HG03354 (cell line): ENCODE data around the gene GNG14.
"Not testable (repeated sequence)": the region's sequence is repeated elsewhere in the genome, so short reads cannot be mapped to it uniquely, and the experiment has no call there.

Experiments
- ATAC-seq: cut with Tn5 transposase; IDR thresholded peaks from one replicate; pipeline ENCODE4 v1.9.1; 2021; ENCODE audit warnings: mild to moderate bottlenecking; ENCODE audit not compliant: unreplicated experiment, poor library complexity, severe bottlenecking

GNG14 gene

DNA sequence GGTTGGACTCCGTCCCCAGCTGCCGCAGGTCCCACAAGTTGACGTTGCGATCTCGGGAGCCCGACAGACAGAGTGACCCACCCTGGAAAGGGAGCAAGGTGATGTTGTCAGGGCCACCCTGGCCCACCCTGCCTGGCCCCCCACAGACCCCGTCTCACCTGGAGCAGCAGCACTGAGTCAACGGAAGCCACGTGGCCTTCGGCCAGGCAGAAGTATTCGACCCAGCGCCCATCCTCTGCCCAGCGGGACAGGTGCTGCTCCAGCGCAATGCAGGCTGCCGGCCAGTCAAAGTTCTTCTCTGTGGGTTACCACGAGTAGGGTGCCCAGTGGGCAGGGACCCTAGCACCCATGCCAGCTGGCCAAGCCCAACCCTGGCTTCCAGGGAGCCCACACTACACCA, 6.8 kb downstream of the GNG14 start:
- ATAC-seq = no peak

DNA sequence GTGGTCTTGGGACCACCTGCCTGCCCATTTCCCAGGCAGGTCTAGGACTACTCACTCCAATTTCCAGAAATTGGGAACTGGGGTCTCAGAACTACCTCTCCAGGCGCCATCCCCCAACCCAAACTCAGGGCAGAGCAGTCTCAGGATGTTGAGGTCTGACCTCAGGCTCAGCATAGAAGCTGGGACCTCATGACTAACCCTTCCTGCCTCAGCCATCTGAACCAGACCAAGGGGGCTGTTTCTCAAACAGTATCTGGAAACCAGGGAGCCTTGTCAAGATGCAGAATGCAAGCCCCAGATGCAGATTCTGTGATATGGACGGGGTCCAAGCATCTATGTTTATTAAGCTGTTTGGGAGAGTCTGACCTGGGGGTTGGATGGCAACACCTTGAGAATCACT, 7.3 kb downstream of the GNG14 start:
- no peak for ATAC-seq

DNA sequence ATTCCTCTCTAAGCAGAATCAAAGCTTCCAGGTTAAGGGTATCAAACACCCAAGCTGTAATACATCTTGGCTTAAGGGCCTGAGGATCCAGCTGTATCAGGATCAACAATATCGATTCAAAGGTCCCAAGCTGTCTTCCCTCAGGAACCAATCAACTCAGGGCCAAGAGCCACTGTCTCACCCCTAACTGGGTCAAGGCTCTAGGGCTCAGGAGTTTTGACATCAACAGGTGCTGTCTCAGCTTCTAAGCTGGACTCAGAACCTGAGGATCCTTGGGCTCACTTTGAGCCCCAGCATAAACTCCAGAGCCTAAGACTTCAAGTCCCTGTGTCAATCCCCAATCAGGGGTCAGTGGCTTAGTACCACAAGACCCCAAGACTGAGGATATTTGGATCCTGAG, 7.7 kb downstream of the GNG14 start:
- ATAC-seq = no peak

DNA sequence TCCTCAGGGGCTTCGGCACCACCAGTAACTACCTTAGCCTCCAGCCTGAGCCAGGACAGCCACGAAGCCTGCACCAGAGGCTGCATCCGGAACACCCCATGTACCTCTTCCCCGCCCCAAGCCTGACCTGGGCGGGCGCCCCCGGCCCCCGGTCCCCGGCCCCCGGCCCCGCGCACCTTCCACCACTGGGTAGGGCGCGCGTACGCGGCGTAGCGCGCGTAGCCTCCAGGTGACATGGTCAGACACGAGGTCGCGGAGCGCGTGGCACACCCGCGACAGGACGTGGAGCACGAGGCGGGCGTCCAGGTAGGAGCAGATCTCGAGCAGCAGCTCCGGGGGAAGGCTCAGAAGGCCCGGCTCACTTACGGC, 8.2 kb downstream of the GNG14 start:
- ATAC-seq = peak; percentile 23

DNA sequence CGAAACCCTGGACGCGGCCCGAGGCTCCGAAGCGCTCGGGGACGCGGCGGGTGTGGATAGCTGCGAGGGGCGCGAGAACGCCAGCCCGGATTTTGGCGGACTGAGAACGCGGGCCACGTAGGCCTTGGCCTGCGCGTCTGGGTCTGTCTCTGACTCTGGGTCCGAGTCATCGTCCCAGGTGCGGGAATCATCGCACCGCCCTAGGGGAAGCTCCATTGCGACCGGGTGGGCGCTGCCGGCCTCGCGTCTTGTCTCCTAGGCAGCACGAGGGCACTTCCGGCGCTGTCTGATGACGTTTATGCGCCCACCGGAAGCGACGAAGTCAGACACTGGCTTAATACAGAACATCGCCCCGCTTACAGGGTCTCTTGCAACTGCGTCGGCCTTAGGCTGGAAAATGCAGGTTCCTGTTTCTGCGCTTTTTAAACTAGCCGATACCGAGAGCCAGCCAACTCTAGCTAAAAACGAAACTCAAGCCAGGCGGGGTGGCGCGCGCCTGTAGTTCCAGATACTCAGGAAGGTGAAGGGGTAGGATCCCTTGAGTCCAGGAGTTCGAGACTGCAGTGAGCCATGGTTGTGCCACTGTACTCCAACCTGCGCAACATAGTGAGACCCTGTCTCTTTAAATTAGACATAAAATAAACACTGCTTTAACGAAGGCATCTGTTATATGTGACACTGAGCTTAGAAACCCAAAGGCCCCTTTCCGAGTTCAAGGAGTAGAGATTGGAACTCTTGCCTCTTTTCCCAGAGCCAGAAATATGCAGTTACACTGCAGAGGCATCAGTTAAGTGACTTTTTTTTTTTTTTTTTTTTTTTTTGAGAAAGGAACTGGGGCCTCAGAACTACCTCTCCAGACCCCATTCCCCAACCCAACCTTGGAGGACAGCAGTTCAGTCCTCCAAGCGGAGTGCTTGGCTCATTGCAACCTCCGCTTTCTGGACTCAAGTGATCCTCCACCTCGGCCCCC, 8.9 kb downstream of the GNG14 start, which contains the start of gene FBXW9:
FBXW9 (minus strand) TSS at position 266 of the 970 bp plus-strand sequence; CDS start at position 216, 50 bp downstream.
- peak; percentile 81 for ATAC-seq

- not testable (repeated sequence) for ATAC-seq
Measured at GRCh38 chr19:12697425-12697824, 9.6 kb downstream of the GNG14 start.

- ATAC-seq = no peak
Measured at GRCh38 chr19:12698138-12698537, 10.3 kb downstream of the GNG14 start.

GRCh38 chr19:12701596-12702282, 13.9 kb downstream of the GNG14 start:
- ATAC-seq = no peak

DNA sequence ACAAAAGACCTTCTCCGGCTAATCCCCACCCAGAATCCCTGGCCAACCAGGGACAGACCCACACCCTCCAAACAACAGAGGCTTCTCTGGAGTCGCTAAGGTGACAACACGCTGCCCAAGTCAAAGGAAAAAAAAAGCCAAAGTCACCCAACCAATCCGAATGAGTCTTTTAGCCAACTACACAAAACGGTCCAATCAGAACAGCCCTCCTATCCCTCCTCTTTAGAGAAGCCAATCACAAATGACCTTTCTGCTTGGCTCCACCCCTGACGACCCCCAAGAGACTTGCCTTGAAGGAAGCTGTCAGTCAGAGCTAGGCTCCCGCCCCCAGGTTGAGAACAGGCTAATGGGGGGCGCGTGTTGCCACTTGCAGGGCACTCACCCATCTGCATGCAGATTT, 15.2 kb downstream of the GNG14 start:
- ATAC-seq = no peak

GRCh38 chr19:12705169-12705568, 17.4 kb downstream of the GNG14 start:
- no peak for ATAC-seq

- ATAC-seq = no peak
Measured at GRCh38 chr19:12705654-12706331, 18.0 kb downstream of the GNG14 start.

DNA sequence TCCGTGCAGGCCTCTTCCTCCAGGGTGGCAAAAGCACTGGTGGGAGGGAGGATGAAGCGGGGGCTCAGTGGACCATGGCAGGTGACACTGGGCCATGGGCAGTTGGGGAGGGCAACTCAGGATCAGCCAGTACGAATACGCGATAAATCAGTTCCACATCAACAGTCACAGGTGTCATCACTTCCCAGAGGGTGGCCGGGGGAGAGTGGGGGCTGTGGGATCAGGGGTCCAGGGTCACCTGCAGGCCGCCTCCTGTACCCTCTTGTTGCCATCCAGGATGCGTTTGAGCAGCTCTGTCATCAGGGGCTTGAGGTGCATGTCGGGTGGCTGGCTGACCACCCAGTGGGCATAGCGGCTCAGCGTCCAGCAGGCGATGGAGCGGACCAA, 18.5 kb downstream of the GNG14 start:
- no peak for ATAC-seq

DNA sequence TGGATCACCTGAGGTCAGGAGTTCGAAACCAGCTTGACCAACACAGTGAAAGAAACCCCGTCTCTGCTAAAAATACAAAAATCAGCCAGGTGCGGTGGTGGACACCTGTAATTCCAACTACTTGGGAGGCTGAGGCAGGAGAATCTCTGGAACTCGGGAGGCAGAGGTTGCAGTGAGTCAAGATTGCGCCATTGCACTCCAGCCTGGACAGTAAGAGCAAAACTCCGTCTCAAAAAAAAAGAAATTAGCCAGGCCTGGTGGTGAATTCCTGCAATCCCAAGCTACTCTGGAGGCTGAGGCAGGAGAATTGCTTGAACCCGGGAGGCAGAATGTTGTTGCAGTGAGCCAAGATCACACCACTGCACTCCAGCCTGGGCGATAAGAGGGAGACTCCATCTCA, 20.8 kb downstream of the GNG14 start:
- ATAC-seq = no peak

GRCh38 chr19:12711187-12711586, 23.4 kb downstream of the GNG14 start:
- ATAC-seq = no peak

GRCh38 chr19:12712077-12712476, 24.3 kb downstream of the GNG14 start:
- not testable (repeated sequence) for ATAC-seq

DNA sequence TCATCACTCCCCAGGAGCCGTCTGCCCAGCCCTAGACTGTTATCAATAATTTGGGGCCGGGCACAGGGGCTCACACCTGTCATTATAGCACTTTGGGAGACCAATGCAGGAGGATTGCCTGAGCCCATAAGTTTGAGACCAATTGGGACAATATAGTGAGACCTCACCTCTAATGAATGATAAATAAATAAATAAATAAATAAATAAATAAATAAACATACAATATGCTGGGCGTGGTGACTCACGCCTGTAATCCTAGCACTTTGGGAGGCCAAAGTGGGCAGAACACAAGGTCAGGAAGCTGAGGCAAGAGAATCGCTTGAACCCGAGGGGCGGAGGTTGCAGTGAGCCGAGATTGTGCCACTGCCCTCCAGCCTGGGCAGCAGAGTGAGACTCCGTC, 25.5 kb downstream of the GNG14 start:
- not testable (repeated sequence) for ATAC-seq

DNA sequence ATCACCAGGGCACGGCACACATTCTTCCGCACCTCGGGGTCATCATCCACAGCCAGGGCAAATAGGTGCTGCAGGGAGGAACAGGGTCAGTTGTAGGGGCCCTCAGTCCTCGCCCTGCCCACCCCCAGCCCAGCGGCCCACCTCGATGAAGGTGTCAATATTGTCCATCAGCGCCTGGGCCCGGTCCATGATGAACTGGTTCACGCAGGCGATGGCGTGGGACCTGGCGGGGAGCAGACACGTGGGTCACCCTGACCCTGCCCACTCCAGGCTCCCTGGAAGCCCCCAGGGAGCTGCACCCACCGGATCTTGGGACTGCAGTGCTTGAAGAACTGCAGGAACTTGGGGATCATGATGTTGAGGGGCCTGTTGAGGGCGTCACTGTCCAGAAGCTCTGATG, 27.3 kb downstream of the GNG14 start:
- ATAC-seq = no peak

GRCh38 chr19:12715929-12716328, 28.1 kb downstream of the GNG14 start:
- ATAC-seq = no peak

DNA sequence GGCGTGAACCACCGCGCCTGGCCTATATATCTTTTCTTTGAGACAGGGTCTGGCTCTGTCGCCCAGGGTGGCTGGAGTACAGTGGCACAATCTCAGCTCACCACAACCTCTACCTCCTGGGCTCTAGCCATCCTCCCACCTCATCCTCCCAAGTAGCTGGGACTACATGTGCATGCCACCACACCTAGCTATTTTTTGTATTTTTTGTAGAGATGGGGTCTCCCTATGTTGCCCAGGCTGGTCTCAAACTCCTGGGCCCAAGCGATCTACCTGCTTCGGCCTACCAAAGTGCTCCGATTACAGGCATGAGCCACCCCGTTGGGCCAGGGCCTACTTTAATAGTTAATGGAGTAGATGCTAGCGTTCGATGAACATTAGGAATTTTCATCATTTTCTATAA, 32.5 kb downstream of the GNG14 start:
- ATAC-seq = no peak

DNA sequence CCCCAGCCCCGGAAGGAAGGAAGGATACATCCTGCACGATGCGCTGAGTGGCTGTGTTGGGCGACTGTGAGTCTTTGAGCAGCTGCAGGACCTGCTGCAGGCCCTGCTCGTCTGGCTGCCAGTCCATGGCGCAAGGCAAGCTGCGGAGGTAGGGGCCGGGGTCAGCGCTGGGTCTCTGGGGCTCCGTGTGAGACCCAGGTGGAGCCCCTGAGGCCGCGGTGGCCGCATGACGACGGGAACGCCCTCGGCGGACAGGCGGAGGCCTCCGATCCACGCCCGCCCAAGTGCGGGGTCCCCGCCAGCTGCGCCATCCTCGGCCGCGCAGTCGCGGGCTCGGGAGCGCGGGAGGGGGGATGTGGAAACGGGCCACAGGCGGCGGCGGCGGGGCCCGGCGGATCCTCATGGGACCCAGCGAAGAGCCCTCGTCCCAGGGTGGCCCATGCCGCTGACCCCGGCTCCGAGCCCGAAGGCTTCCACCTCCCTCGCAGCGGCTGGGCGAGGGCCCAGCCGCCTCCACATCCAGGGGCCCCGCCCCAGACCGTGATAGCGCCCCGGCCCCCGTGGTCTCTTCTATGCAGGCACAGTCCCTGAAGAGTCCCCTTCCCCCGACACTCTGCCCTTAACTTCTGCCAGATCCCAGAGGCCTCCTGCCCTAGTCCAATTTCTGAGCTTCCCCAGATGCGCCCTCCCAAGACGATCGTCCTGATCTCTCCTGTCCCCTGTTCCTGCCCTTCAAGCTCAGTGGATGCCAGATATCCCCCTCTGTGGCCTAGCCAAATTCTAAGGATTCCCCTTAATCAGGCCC, 33.3 kb downstream of the GNG14 start:
- no peak for ATAC-seq
